WERI-Rb-1 (cell line): ENCODE results near the gene ABHD12.
A peak's percentile ranks its signal among the peaks of the same experiment; 100 is the strongest.

Experiments used
- DNase-seq: peaks from one replicate; pipeline ENCODE4 v3.0.0-alpha.2; 2020
- H3K27ac ChIP-seq: fragments of 250-450 bp; sonication (Bioruptor Pico); 2 replicates; pipeline ENCODE4 v1.5.1; 2020; ENCODE audit warnings: mild to moderate bottlenecking, moderate library complexity
- H3K27me3 ChIP-seq: fragments of 250-450 bp; sonication (Bioruptor Pico); 2 replicates; pipeline ENCODE4 v1.5.1; 2021; ENCODE audit warnings: mild to moderate bottlenecking, low read depth, moderate library complexity; ENCODE audit not compliant: insufficient read depth, severe bottlenecking
- H3K36me3 ChIP-seq: fragments of 250-450 bp; sonication (Bioruptor Pico); 2 replicates; pipeline ENCODE4 v1.5.1; 2020; ENCODE audit warnings: mild to moderate bottlenecking, moderate library complexity
- H3K4me3 ChIP-seq: 2 replicates; pipeline ENCODE4 v1.5.1; 2011; ENCODE audit warnings: low read depth, mild to moderate bottlenecking, control low read depth, low read length
- H3K9me3 ChIP-seq: fragments of 250-450 bp; sonication (Bioruptor Pico); 2 replicates; pipeline ENCODE4 v1.5.1; 2021; ENCODE audit warnings: mild to moderate bottlenecking, moderate library complexity; ENCODE audit not compliant: severe bottlenecking
- TF ChIP-seq, protein P1 (sequence below): IDR thresholded peaks from 2 replicates; pipeline ENCODE4 v1.5.1; 2011; ENCODE audit warnings: low read depth, mild to moderate bottlenecking, control low read depth, inconsistent platforms, low read length

Gene ABHD12

DNA sequence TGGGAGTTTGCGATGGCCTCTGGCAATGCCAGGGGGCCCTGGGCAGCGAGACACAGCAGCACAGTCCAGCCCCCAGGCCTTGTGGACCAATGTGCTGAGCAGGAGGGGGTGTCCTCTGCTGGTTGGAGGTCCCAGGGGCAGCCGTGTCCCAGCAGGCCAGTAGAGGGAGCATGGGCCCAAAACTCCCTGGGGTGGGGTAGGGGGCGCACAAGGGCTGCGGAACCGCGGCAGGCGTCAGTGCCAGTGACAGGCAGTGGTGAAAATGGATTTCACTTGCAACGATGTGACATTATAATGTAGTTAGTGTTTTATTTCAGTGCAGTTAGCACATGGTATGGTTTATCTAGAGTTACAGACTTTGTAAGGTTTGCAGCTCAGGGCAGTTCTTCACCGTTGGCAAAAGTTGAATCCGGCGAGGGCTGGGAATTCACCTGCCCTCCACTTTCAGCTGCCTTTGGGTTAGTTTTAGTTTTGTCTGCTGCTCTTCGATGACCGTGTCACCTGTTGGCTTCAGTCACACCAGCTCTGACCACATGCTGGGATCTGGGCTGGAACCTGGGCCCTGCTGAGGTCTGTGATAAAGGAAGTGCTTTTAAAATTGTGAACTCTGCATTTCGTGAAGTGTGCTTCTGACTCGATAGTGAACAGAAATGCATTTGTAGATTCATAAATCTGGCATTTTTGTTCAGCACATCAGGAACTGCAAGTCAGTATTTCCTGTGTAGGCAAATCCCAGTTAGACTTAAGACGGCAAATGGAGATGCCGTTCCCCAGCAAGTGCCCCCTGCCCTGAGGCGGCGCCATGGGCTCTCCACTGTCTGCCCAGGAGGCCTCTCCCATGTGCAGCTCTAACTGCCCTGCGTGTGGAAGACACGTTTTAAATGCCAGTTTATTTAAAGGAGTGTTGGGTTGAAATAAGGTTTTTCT, 95.9 kb downstream of the ABHD12 start:
- Histone ChIP-seq H3K36me3 (peaks cover 77% of the 10 kb centered on the region), H3K9me3 (no peaks in the 10 kb centered on the region), H3K27ac (peak overlapping the region; percentile 66), H3K4me3 (no peak overlapping the region), H3K27me3 (no peaks in the 10 kb centered on the region)
- TF ChIP-seq, protein P1, sequence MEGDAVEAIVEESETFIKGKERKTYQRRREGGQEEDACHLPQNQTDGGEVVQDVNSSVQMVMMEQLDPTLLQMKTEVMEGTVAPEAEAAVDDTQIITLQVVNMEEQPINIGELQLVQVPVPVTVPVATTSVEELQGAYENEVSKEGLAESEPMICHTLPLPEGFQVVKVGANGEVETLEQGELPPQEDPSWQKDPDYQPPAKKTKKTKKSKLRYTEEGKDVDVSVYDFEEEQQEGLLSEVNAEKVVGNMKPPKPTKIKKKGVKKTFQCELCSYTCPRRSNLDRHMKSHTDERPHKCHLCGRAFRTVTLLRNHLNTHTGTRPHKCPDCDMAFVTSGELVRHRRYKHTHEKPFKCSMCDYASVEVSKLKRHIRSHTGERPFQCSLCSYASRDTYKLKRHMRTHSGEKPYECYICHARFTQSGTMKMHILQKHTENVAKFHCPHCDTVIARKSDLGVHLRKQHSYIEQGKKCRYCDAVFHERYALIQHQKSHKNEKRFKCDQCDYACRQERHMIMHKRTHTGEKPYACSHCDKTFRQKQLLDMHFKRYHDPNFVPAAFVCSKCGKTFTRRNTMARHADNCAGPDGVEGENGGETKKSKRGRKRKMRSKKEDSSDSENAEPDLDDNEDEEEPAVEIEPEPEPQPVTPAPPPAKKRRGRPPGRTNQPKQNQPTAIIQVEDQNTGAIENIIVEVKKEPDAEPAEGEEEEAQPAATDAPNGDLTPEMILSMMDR = peak; percentile 99
- peak; percentile 85 for DNase-seq

DNA sequence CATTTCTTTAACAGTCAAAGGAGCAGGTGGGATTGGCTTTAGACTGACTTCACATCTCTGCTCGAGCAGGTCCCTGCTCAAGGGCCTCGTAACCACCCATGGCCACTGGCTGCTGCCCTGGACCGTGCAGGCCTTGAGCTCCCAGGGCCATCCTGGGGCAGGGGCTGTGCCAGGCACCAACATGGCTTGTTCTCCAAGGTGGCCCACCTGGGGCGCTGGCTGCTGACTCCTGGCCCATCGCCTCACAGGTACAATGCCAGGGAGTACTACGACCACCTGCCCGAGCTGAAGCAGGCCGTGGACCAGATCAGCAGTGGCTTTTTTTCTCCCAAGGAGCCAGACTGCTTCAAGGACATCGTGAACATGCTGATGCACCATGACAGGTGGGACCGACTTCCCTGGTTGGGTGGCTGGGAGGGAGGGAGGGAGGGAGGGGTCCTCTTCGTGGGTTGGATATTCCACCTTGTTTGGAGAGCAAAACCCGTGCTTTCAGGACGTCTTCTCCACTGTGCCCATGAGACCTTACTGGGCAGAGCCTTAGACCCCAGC, 96.7 kb downstream of the ABHD12 start:
- DNase-seq = no peak
- H3K4me3 ChIP-seq = no peak overlapping the region
- H3K27me3 ChIP-seq = no peaks in the 10 kb centered on the region
- TF ChIP-seq, protein P1 = no peak
- no peaks in the 10 kb centered on the region for H3K9me3 ChIP-seq
- H3K27ac ChIP-seq = no peak overlapping the region; the same call in none of the 2 replicates
- peaks cover 83% of the 10 kb centered on the region for H3K36me3 ChIP-seq

DNA sequence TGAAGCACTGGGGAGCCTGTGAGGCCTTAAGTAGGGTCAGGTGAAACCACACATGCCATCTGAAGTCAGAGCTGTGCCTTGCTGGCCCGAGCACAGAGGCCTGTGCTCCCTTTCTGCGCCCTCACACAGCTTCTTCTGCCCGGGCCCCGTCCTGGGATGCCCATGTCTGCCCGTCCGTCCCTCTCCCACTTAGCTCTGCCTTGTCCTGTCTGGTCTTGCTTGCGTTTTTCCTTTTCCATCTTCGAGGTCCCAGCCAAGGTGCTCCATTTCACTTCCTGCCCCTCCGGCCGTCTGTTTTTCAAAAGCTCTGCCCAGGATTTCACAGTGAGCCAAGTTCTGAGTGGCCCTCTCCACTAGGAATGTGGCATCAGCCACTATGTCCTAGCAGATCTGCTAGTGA, 97.1 kb downstream of the ABHD12 start:
- no peak overlapping the region for H3K4me3 ChIP-seq
- no peaks in the 10 kb centered on the region for H3K27me3 ChIP-seq
- H3K36me3 ChIP-seq = peaks cover 85% of the 10 kb centered on the region
- H3K27ac ChIP-seq = no peak overlapping the region; the same call in 1 of the 2 replicates
- no peaks in the 10 kb centered on the region for H3K9me3 ChIP-seq
- DNase-seq = no peak
- TF ChIP-seq, protein P1 = no peak

DNA sequence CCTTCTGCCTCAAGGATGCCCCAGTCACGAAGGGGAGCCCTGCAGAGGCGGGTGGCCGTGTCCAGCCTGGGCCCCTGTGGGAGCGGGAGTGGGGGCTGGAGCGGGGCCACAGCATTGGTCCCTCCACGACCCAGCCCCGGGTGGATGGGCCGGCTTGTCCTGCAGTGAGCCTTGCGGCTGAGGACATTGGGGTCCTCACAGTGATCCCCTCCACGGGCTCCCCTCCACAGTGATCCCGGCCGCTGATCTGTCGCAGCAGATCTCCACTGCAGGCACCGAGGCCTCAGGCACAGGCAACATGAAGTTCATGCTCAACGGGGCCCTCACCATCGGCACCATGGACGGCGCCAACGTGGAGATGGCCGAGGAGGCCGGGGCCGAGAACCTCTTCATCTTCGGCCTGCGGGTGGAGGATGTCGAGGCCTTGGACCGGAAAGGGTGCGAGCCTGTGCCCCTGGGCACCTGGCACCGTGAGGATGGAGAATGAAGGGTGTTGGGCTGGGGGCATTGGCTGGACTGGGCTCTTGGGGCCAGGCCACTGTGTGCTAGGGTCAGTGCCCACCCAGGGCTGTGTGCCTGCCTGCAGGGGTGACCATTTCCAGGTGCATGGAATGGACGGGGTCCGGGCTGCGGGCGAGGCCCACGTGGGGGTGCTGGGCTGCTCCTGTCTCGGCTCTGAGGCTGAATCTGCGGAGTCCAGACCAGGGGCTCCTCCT, 98.3 kb downstream of the ABHD12 start:
- Histone ChIP-seq H3K4me3 (no peak overlapping the region), H3K36me3 (peaks cover 85% of the 10 kb centered on the region), H3K27ac (no peak overlapping the region), H3K9me3 (no peaks in the 10 kb centered on the region), H3K27me3 (no peaks in the 10 kb centered on the region)
- no peak for DNase-seq
- TF ChIP-seq, protein P1 = no peak

DNA sequence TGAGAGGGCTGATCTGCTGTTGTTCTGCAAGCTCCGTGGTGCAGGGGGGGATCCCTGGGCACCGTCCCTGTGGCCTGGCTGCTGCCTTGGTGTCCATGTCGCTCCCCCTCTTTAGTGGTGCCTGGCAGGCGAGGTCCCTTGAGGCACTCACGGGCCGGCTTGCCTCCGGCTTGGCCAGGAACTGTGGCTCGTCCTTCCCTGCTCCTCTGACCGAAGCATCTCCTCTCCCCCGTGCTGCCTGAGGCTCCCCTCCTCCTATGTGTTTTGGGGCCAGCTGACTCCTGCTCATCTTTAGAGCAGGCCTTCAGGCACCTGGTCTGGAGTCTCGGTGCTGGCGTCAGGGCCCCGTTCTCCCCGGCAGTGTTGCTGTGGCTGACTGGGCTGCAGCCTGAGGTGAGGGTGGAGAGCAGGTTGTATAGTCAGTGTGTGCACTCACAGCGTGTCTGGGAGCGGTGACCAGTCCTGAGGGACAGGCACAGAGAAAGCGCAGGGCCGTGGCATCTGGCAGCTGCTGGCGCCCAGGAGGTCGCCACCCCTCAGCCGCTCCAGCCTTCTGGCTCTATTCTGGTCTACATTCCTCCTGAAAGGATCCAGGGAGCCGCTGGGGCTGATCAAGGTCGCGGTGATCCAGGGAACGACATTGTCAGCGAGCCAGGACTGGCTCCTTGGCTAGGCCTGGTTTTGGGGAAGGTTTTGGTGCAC, 99.1 kb downstream of the ABHD12 start:
- Histone ChIP-seq H3K4me3 (no peak overlapping the region), H3K9me3 (no peaks in the 10 kb centered on the region), H3K27ac (no peak overlapping the region), H3K36me3 (peaks cover 85% of the 10 kb centered on the region), H3K27me3 (no peaks in the 10 kb centered on the region)
- TF ChIP-seq, protein P1 = no peak
- no peak for DNase-seq
